T-helper 2 cell treated with Interferon-gamma antibody and Interleukin-4, amounts not matched to agents 5 μg/mL and 100 μg/mL, for 36 hours (primary cell): ENCODE measurements around the gene ZBTB1.

ENCODE experiments used
- DNase-seq: peaks from one replicate; pipeline ENCODE4 v3.0.0; 2021; ENCODE audit warnings: low spot score
- H3K27ac Mint-ChIP-seq: one replicate; pipeline ENCODE4 v1.8.0; 2021; ENCODE audit warnings: mild to moderate bottlenecking, mixed read lengths
- H3K27me3 Mint-ChIP-seq: one replicate; pipeline ENCODE4 v1.8.0; 2021; ENCODE audit warnings: low read depth, mixed read lengths
- H3K36me3 Mint-ChIP-seq: one replicate; pipeline ENCODE4 v1.8.0; 2021; ENCODE audit warnings: low read depth, mixed read lengths
- H3K4me1 Mint-ChIP-seq: one replicate; pipeline ENCODE4 v1.8.0; 2021; ENCODE audit warnings: low read depth, mixed read lengths
- H3K4me3 Mint-ChIP-seq: one replicate; pipeline ENCODE4 v1.8.0; 2022; ENCODE audit warnings: mild to moderate bottlenecking, moderate library complexity, mixed read lengths
- H3K9me3 Mint-ChIP-seq: one replicate; pipeline ENCODE4 v1.8.0; 2021; ENCODE audit warnings: mixed read lengths

Gene ZBTB1

DNA sequence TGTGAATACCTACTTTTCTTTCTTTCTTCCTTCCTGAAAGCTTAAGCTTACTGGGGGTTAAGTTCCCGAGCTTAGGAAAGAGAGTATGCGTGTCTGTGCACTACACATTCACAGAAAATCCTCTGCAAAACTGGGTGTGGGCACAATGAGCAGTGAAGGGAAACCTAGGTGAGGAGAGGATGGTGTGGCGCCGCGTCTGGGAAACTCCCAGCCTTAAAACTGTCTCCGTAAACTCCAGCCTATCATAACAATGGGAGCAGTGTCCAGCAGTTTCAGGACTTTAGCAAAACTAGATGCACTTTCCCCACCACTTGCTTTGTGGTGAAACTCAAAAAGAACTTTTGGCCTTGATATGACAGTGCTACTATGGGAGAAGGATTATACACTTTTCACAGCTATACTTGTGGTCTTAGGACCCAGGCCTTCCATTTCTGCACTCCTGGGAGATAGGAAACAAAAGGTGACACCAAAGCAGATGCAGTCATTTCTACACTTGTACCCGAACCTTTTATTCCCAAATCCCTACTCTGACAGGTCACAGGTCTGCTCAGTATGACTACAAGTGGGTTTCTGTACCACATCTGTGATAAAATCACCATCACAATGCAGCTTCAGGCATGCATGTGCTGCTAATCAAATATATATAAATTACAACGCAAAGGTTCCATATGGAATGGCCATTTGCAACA is 28.8 kb upstream of the ZBTB1 start:
- Mint-ChIP-seq H3K27me3 (no peaks in the 10 kb centered on the region), H3K9me3 (no peaks in the 10 kb centered on the region), H3K4me1 (peaks cover 13% of the 10 kb centered on the region), H3K27ac (no peak overlapping the region), H3K36me3 (peaks cover 14% of the 10 kb centered on the region), H3K4me3 (no peak overlapping the region)
- no peak for DNase-seq

DNA sequence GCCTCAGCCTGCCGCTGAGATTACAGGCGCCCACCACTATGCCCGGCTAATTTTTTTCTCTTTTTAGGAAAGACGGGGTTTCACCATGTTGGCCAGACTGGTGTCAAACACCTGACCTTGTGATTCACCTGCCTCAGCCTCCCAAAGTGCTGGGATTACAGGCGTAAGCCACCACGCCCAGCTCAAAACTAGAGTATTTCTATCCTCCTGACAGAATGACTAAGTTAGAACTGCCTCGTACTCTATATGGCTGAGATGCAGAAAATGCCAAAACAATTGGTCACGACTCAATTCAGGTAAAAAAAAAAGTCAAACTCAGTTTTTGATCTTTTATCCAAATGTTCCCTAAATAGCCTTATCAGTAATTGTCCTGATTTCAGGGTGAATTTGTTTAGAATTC is 28.1 kb upstream of the ZBTB1 start:
- peaks cover 13% of the 10 kb centered on the region for H3K4me1 Mint-ChIP-seq
- peaks cover 14% of the 10 kb centered on the region for H3K36me3 Mint-ChIP-seq
- no peak for DNase-seq
- H3K27me3 Mint-ChIP-seq: no peaks in the 10 kb centered on the region
- no peak overlapping the region for H3K27ac Mint-ChIP-seq
- no peak overlapping the region for H3K4me3 Mint-ChIP-seq
- no peaks in the 10 kb centered on the region for H3K9me3 Mint-ChIP-seq

DNA sequence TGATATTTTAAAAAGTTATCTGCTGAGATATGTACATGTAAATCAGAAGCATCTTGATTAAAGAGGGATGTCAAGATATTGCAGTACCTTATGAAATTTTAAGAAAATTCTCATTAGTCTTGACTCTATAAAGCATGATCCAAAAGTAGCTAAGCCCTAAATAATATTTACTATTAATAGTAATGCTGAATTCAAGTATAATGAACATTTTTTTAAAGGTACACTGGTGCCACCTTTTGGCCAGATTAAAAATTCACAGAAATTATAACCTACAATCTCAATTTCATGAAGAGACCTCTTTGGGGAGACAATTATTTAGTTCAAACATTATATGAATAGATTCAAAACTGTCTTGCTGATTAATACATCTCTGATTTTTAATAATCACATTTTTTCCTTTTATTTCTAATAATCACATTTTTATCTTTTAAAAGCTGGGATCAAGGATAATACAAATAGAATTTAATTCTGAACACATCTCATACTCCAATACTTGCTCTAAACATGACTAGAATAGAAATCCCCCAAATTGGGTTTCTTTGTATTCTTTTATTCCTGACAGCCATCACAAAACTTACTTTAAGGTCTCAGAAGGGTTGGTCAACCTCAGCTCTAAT is 25.8 kb upstream of the ZBTB1 start:
- Mint-ChIP-seq H3K9me3 (no peaks in the 10 kb centered on the region), H3K27me3 (no peaks in the 10 kb centered on the region), H3K4me1 (peaks cover 19% of the 10 kb centered on the region), H3K36me3 (peaks cover 12% of the 10 kb centered on the region), H3K27ac (no peak overlapping the region), H3K4me3 (no peak overlapping the region)
- DNase-seq: no peak

- no peak overlapping the region for H3K4me3 Mint-ChIP-seq
- H3K27me3 Mint-ChIP-seq: no peaks in the 10 kb centered on the region
- peaks cover 46% of the 10 kb centered on the region for H3K36me3 Mint-ChIP-seq
- no peak for DNase-seq
- no peak overlapping the region for H3K27ac Mint-ChIP-seq
- H3K4me1 Mint-ChIP-seq: peaks cover 19% of the 10 kb centered on the region
- no peaks in the 10 kb centered on the region for H3K9me3 Mint-ChIP-seq
These were observed 15.9 kb upstream of the ZBTB1 start for GRCh38 chr14:64488590-64489099.

DNA sequence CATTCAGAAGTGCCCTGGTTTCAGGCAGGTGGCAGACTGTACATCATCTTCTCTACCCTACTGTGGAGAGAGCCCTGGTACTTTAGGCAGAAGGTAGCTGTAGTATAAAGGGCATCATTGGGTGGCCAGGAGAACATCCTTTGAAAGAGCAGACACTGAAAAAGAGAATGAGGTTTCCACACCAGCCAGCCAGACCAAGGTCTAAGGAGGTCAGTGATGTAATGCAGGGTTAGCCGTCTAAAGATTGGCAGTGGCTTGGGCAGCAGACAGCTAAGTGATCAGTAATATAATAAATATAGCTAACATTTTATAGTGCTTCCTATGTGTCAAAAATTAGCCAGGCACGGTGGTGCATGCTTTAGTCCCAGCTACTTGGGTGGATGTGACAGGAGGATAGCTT is 12.9 kb upstream of the ZBTB1 start:
- H3K4me3 Mint-ChIP-seq: no peak overlapping the region
- H3K9me3 Mint-ChIP-seq: no peaks in the 10 kb centered on the region
- peaks cover 24% of the 10 kb centered on the region for H3K4me1 Mint-ChIP-seq
- DNase-seq: no peak
- H3K27ac Mint-ChIP-seq: no peak overlapping the region
- H3K27me3 Mint-ChIP-seq: no peaks in the 10 kb centered on the region
- peaks cover 51% of the 10 kb centered on the region for H3K36me3 Mint-ChIP-seq

GRCh38 chr14:64493455-64493854 is 11.1 kb upstream of the ZBTB1 start:
- no peak overlapping the region for H3K27ac Mint-ChIP-seq

GRCh38 chr14:64495252-64495651 is 9.3 kb upstream of the ZBTB1 start:
- Mint-ChIP-seq H3K4me3 (no peak overlapping the region), H3K4me1 (peaks cover 43% of the 10 kb centered on the region), H3K9me3 (no peaks in the 10 kb centered on the region), H3K27ac (no peak overlapping the region), H3K36me3 (peaks cover 56% of the 10 kb centered on the region), H3K27me3 (no peaks in the 10 kb centered on the region)
- DNase-seq: no peak

More at GRCh38 chr14:64493455-64493854, 11.1 kb upstream of the ZBTB1 start:
- H3K4me1 Mint-ChIP-seq: peaks cover 34% of the 10 kb centered on the region
- DNase-seq: no peak
- peaks cover 47% of the 10 kb centered on the region for H3K36me3 Mint-ChIP-seq
- H3K27me3 Mint-ChIP-seq: no peaks in the 10 kb centered on the region
- no peak overlapping the region for H3K4me3 Mint-ChIP-seq
- no peaks in the 10 kb centered on the region for H3K9me3 Mint-ChIP-seq

DNA sequence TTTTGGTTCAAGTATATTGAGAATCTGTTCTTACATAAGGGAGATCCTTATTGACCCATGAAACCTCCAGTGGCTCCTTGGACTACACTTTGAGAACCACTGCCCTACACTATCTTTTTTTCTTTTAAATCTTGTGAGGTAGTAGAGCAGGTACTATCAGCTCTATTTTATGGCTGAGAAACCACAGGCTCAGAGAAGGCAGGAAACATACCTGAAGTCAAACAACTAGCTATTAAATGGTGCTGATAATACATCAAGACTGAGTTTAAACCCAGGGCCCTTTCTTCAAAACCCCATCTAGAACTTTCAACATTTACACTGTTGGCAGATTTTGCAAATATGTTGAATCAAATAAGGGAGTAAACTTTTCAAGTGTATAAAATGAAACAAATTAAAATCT is 7.8 kb upstream of the ZBTB1 start:
- Mint-ChIP-seq H3K27ac (peak overlapping the region; percentile 42), H3K4me3 (no peak overlapping the region), H3K27me3 (no peaks in the 10 kb centered on the region), H3K4me1 (peaks cover 46% of the 10 kb centered on the region), H3K36me3 (peaks cover 46% of the 10 kb centered on the region), H3K9me3 (no peaks in the 10 kb centered on the region)
- DNase-seq: no peak

DNA sequence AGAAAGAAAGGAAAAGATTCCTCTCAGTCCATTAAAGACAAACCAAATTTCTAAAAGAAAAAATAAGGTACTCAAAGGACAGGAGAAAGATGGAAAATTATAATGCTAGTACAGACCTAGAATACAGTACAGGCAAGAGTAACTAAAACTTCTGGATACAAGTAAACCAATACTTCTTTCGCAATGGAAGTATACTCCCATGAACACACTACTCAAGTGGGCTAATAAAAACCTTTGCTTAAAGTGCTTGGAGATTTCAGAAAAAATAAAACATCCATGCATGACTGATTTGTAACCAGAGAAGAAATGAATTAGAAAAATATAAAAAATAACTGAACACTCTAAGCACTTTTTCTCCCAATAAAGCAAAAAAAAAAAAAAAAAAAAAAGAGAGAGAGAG is 4.5 kb upstream of the ZBTB1 start:
- Mint-ChIP-seq H3K9me3 (no peaks in the 10 kb centered on the region), H3K4me3 (peak overlapping the region; percentile 97), H3K27me3 (peaks cover 1% of the 10 kb centered on the region), H3K4me1 (peaks cover 40% of the 10 kb centered on the region), H3K27ac (peak overlapping the region; percentile 79), H3K36me3 (peaks cover 45% of the 10 kb centered on the region)
- DNase-seq: no peak

DNA sequence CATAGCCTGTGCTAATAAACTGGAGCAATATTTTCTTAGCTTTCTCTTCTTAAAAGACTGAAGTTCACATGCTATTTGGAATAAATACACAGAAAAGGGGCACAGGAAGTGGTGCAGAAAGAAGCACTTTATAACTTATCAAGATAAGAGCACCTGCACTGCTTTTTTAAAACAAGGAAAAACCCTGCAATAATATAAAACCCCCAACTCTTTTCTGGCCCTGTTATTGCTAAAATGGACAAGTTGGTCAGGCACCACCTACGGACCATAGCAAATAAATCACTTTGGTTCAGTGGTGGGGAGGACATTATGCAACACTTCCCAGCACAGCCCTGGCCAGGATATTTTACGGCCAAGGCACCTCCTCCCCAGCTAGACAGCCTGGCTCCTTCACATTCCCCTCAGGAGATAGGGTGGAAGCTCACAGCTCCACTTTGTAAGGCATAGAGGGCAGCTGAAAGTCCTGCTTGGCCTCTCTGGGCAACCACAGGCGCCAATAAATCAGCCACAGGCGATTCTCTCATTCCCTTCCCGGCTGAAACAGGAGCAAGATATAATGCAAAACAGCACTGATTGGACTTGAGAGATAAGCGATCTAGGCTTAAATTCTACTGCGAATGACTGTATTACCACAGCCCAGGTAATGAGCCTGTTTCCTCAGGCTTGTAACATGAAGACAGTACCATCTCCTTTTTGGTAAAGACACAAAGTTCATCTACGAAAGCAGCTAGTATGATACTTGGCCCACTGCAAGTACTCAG is 3.0 kb upstream of the ZBTB1 start:
- H3K4me3 Mint-ChIP-seq: peak overlapping the region; percentile 97
- H3K27me3 Mint-ChIP-seq: peaks cover 2% of the 10 kb centered on the region
- no peak for DNase-seq
- peak overlapping the region; percentile 98 for H3K27ac Mint-ChIP-seq
- peaks cover 48% of the 10 kb centered on the region for H3K36me3 Mint-ChIP-seq
- no peaks in the 10 kb centered on the region for H3K9me3 Mint-ChIP-seq
- H3K4me1 Mint-ChIP-seq: peaks cover 44% of the 10 kb centered on the region

DNA sequence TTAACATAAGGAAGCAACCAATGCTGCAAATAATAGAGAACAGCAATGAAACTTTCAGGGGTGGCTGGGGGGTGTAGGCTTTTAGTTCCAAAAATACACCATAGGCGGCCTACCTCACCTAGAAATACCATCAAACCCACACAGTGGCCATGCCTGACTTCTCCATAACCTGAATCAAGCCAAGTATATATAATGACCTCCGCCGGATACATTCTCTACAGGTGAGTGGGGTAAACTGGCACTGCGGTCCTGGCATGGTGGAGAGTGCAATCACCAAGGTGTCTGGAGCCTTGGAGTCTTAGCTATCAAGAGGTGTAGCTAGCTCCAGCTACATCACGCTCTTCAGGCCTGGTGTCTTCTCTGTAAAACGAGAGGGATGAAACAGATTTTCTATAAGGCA is 2.1 kb upstream of the ZBTB1 start:
- Mint-ChIP-seq H3K4me3 (peak overlapping the region; percentile 97), H3K36me3 (peaks cover 51% of the 10 kb centered on the region), H3K27ac (peak overlapping the region; percentile 98), H3K4me1 (peaks cover 44% of the 10 kb centered on the region), H3K27me3 (peaks cover 2% of the 10 kb centered on the region), H3K9me3 (no peaks in the 10 kb centered on the region)
- no peak for DNase-seq

- Mint-ChIP-seq H3K9me3 (no peaks in the 10 kb centered on the region), H3K4me1 (peaks cover 46% of the 10 kb centered on the region), H3K36me3 (peaks cover 50% of the 10 kb centered on the region), H3K27me3 (peaks cover 2% of the 10 kb centered on the region), H3K27ac (peak overlapping the region; percentile 98), H3K4me3 (peak overlapping the region; percentile 97)
- no peak for DNase-seq
These were observed 1.6 kb upstream of the ZBTB1 start for GRCh38 chr14:64502887-64503433.

DNA sequence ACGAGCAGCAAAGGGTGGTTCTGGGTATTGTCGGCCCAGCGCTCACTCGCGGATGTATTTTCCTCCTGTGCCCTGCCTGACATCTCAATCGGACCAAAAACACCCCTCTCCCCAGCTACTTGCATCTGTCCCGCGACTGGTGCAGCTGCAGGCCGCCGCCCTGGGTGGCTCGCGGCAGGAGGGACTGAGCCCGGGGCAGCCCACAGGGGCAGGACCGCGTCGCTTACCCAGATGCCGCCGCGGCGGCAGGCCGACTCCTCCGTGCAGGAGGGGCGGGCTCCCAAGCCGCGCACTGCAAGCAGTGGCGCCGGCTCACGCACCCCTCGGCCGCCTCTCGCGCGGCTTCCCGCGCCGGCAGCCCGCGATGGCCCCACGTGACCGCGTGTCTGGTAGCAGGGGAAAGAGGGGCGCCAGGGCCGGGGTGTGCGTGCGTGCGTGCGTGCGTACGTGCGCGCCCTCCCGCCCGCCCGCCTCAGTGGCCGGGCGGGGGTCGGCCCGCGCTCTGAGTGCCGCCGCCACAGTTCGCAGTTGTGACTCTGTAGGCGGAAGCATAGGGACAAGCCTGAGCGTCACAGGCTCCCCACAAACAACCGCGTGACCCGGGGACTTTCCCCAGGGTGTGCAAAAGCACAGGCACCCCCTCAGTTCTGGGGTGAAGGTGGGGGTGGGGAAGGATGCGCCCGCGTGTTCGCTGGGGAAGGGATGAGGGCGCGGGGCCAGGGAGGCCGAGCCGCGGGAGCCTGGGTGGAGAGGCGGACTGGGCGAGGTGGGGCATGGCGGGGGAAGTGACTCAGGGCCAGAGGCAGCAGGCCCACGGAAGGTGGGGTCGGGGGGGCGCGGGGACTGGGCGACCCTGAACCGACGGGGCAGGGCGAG is 898 bp upstream of the ZBTB1 start, which contains the start of gene ZBTB25:
TSS of gene ZBTB25 (minus strand) at position 405 of the 876 bp plus-strand sequence. CDS start 13,305 bp downstream, outside the sequence.
- Mint-ChIP-seq H3K9me3 (no peaks in the 10 kb centered on the region), H3K36me3 (peaks cover 48% of the 10 kb centered on the region), H3K4me3 (peak within 1 kb of the TSS; percentile 97), H3K27me3 (peaks cover 2% of the 10 kb centered on the region), H3K27ac (peak within 1 kb of the TSS; percentile 99), H3K4me1 (peaks cover 52% of the 10 kb centered on the region)
- DNase-seq: peak; percentile 94
